GM12878 (cell line): ENCODE data around the gene CKLF. TPM values are rescaled to one million over a fixed set of nuclear protein-coding genes. Genes with fewer than 3 reads are reported as not detected.

Experiments used
- ATAC-seq: fragments of 200-7000 bp; cut with Tn5 transposase; 3 replicates; pipeline ENCODE4 v1.9.1; 2020; ENCODE audit warnings: mild to moderate bottlenecking, moderate library complexity
- BruUV-seq: library from RNA; stranded (reverse); fragments of 400-500 nt; replicated peaks from 2 replicates; lab custom pipeline; 2021; lab: Mats Ljungman, UMichigan
- CTCF ChIA-PET: fragments of 300-600 bp; sonication (Branson Sonifier 250); formaldehyde crosslinking; extraction: SDS; loops from one replicate; lab custom pipeline; 2021; ENCODE audit warnings: inconsistent platforms; lab: Yijun Ruan, JAX
- POLR2A ChIA-PET: fragments of 350-600 bp; formaldehyde crosslinking; extraction: SDS; loops from one replicate; lab custom pipeline; 2021; ENCODE audit warnings: inconsistent platforms; lab: Charles Lee
- RAD21 ChIA-PET: fragments of 300-600 bp; sonication (Branson Sonifier 250); formaldehyde crosslinking; loops from one replicate; lab custom pipeline; 2023; ENCODE audit warnings: antibody characterized with exemption; ENCODE audit not compliant: unreplicated experiment; lab: Charles Lee
- SMC1A ChIA-PET: fragments of 300-600 bp; sonication (Branson Sonifier 250); formaldehyde crosslinking; loops from one replicate; lab custom pipeline; 2023; ENCODE audit not compliant: unreplicated experiment, uncharacterized antibody; lab: Charles Lee
- DNase-seq: peaks from one replicate; pipeline ENCODE4 v3.0.0-alpha.2; 2011; ENCODE audit warnings: low read depth, low spot score
- FAIRE-seq: peaks from 3 replicates; lab custom pipeline; 2011; peaks lifted over from hg19 to GRCh38; lab: Jason Lieb, UNC
- H2AFZ ChIP-seq: 2 replicates; pipeline ENCODE4 v1.6.0; 2011; ENCODE audit warnings: low read depth, low read length, control low read depth; ENCODE audit not compliant: control insufficient read depth
- H3K27ac ChIP-seq: 2 replicates; pipeline ENCODE4 v1.5.1; 2011; ENCODE audit warnings: control low read depth; ENCODE audit not compliant: control insufficient read depth, insufficient read depth
- H3K27me3 ChIP-seq, 2 experiments: replicated peaks in 1 of 2; 2 replicates each; pipeline versions ENCODE4 v1.6.0 to v1.6.1; 2011; ENCODE audit warnings: low read length in 1 of 2; ENCODE audit not compliant: control insufficient read depth in 2 of 2, insufficient read depth in 2 of 2
- H3K36me3 ChIP-seq, 2 experiments: 2 replicates each; pipeline ENCODE4 v1.5.1; 2011; ENCODE audit warnings: low read length in 1 of 2; ENCODE audit not compliant: control insufficient read depth in 2 of 2, insufficient read depth in 2 of 2
- H3K4me1 ChIP-seq: 2 replicates; pipeline ENCODE4 v1.6.1; 2011; ENCODE audit warnings: mild to moderate bottlenecking, low read length, moderate library complexity, mixed read lengths; ENCODE audit not compliant: control insufficient read depth, insufficient read depth
- H3K4me2 ChIP-seq: 2 replicates; pipeline ENCODE4 v1.6.0; 2011; ENCODE audit warnings: control low read depth; ENCODE audit not compliant: control insufficient read depth, insufficient read depth
- H3K4me3 ChIP-seq: fragments of 200-600 bp; sonication (generic); 2 replicates; pipeline ENCODE4 v1.5.1; 2016
- H3K79me2 ChIP-seq: 2 replicates; pipeline ENCODE4 v1.6.0; 2011; ENCODE audit warnings: low read length; ENCODE audit not compliant: control insufficient read depth, insufficient read depth
- H3K9ac ChIP-seq: 2 replicates; pipeline ENCODE4 v1.8.0; 2011; ENCODE audit warnings: low read length, control low read depth, mixed read lengths; ENCODE audit not compliant: control insufficient read depth, insufficient read depth
- H3K9me3 ChIP-seq: replicated peaks from 3 replicates; pipeline ENCODE4 v1.5.1; 2011; ENCODE audit warnings: mild to moderate bottlenecking, low read length; ENCODE audit not compliant: control insufficient read depth, insufficient read depth
- H4K20me1 ChIP-seq: 2 replicates; pipeline ENCODE4 v1.6.0; 2011; ENCODE audit not compliant: control insufficient read depth, insufficient read depth
- ATF7 ChIP-seq: fragments of 450-650 bp; IDR thresholded peaks from 2 replicates; pipeline ENCODE4 v1.6.1; 2016; ENCODE audit warnings: low read depth, mild to moderate bottlenecking
- BHLHE40 ChIP-seq, 2 experiments: fragments of 450-650 bp in 1 of 2; IDR thresholded peaks; 2 replicates each; pipeline ENCODE4 v1.6.1; 2011 to 2017; ENCODE audit warnings: low read depth in 2 of 2, borderline replicate concordance in 1 of 2, improper control_type of control experiment in 1 of 2, low read length in 1 of 2, mild to moderate bottlenecking in 1 of 2
- CEBPB ChIP-seq, 2 experiments: fragments of 150-350 bp in 1 of 2; IDR thresholded peaks; 2 replicates each; pipeline ENCODE4 v1.6.1; 2012 to 2014; ENCODE audit warnings: low read depth in 2 of 2, low read length in 2 of 2, borderline replicate concordance in 1 of 2, inconsistent platforms in 1 of 2
- CHD2 ChIP-seq: IDR thresholded peaks from 2 replicates; pipeline ENCODE4 v1.6.1; 2011; ENCODE audit warnings: low read depth, low read length, improper control_type of control experiment, borderline replicate concordance
- CHD4 ChIP-seq: fragments of 200-600 bp; sonication (generic); IDR thresholded peaks from 2 replicates; pipeline ENCODE4 v1.6.1; 2016; ENCODE audit warnings: mild to moderate bottlenecking
- EED ChIP-seq: sonication (generic); IDR thresholded peaks from 2 replicates; pipeline ENCODE4 v1.6.1; 2016; ENCODE audit warnings: antibody characterized with exemption, low read depth
- EGR1 ChIP-seq, 2 experiments: IDR thresholded peaks; 1 replicate in 1 of 2; 2 replicates in 1 of 2; pipeline ENCODE4 v1.6.1; 2011 to 2012; ENCODE audit warnings: low read depth in 2 of 2, low read length in 2 of 2, borderline replicate concordance in 1 of 2, mild to moderate bottlenecking in 1 of 2, moderate library complexity in 1 of 2
- EP300 ChIP-seq, 2 experiments: fragments of 150-350 bp in 1 of 2; IDR thresholded peaks; 2 replicates each; pipeline ENCODE4 v1.6.1; 2011 to 2012; ENCODE audit warnings: low read depth in 2 of 2, low read length in 2 of 2, borderline replicate concordance in 1 of 2, improper control_type of control experiment in 1 of 2, inconsistent platforms in 1 of 2; ENCODE audit not compliant: control insufficient read depth in 1 of 2
- ETV6 ChIP-seq, 2 experiments: fragments of 450-650 bp in 1 of 2; IDR thresholded peaks in 1 of 2; conservative IDR thresholded peaks in 1 of 2; 2 replicates each; pipeline ENCODE4 v1.6.1; 2014; ENCODE audit warnings: antibody characterized with exemption in 1 of 2, borderline replicate concordance in 1 of 2, low read depth in 1 of 2, mild to moderate bottlenecking in 1 of 2, moderate library complexity in 1 of 2
- IKZF1 ChIP-seq: fragments of 450-650 bp; conservative IDR thresholded peaks from 2 replicates; pipeline ENCODE4 v1.6.1; 2017; ENCODE audit warnings: antibody characterized with exemption, mild to moderate bottlenecking
- IKZF2 ChIP-seq, 2 experiments: fragments of 450-650 bp; IDR thresholded peaks; 2 replicates each; pipeline ENCODE4 v1.6.1; 2017; ENCODE audit warnings: mild to moderate bottlenecking in 2 of 2, moderate library complexity in 2 of 2
- KAT2A ChIP-seq: conservative IDR thresholded peaks from 2 replicates; pipeline ENCODE4 v1.6.1; 2011; ENCODE audit warnings: low read depth, low read length; ENCODE audit not compliant: control insufficient read depth
- KLF5 ChIP-seq: fragments of 450-650 bp; IDR thresholded peaks from 2 replicates; pipeline ENCODE4 v1.6.1; 2014; ENCODE audit warnings: mild to moderate bottlenecking; ENCODE audit not compliant: partially characterized antibody
- NFIC ChIP-seq: IDR thresholded peaks from 2 replicates; pipeline ENCODE4 v1.6.1; 2012; ENCODE audit warnings: low read depth, mild to moderate bottlenecking, inconsistent platforms, low read length, moderate library complexity
- NRF1 ChIP-seq: conservative IDR thresholded peaks from 2 replicates; pipeline ENCODE4 v1.6.1; 2011; ENCODE audit warnings: mild to moderate bottlenecking, low read depth, low read length, improper control_type of control experiment
- PAX5 ChIP-seq: IDR thresholded peaks from 2 replicates; pipeline ENCODE4 v1.6.1; 2011; ENCODE audit warnings: low read depth, low read length, borderline replicate concordance
- RBBP5 ChIP-seq: fragments of 200-600 bp; sonication (generic); conservative IDR thresholded peaks from 2 replicates; pipeline ENCODE4 v1.6.1; 2016
- RCOR1 ChIP-seq: conservative IDR thresholded peaks from 2 replicates; pipeline ENCODE4 v1.6.1; 2012; ENCODE audit warnings: low read depth, low read length, improper control_type of control experiment
- RFX5 ChIP-seq: IDR thresholded peaks from 2 replicates; pipeline ENCODE4 v1.6.1; 2011; ENCODE audit warnings: low read depth, low read length, improper control_type of control experiment
- SIN3A ChIP-seq: IDR thresholded peaks from 2 replicates; pipeline ENCODE4 v1.6.1; 2012; ENCODE audit warnings: low read depth, low read length, improper control_type of control experiment
- STAT1 ChIP-seq: fragments of 450-650 bp; conservative IDR thresholded peaks from 2 replicates; pipeline ENCODE4 v1.6.1; 2014; ENCODE audit warnings: antibody characterized with exemption, mild to moderate bottlenecking
- TARDBP ChIP-seq: IDR thresholded peaks from 2 replicates; pipeline ENCODE4 v1.6.1; 2016; ENCODE audit warnings: borderline replicate concordance
- TCF12 ChIP-seq: IDR thresholded peaks from 2 replicates; pipeline ENCODE4 v1.6.1; 2011; ENCODE audit warnings: low read depth, mild to moderate bottlenecking, low read length
- WGBS: methylation state at CpG from one replicate; pipeline ENCODE4 v1.1.6; 2016; ENCODE audit warnings: low lambda C conversion rate; ENCODE audit not compliant: insufficient replicate concordance, insufficient coverage; ENCODE audit errors: missing lambda C conversion rate; 5-methylcytosine and 5-hydroxymethylcytosine counted together
- in situ Hi-C: fragments of 300-500 bp; cut with MboI; formaldehyde crosslinking; loops from 9 replicates; pipeline ENCODE4 v1.14.3; 2018; ENCODE audit warnings: mixed read lengths
- intact Hi-C: fragments of 100-400 bp; cut with micrococcal nuclease; formaldehyde crosslinking; loops from one replicate; pipeline ENCODE4 v1.14.2; 2022; ENCODE audit not compliant: unreplicated experiment
- polyA plus RNA-seq, 11 experiments: library from polyadenylated mRNA; depleted of rRNA in 4 of 11; unstranded in 6 of 11; stranded (reverse) in 5 of 11; fragments of >200 nt; fragmentation: Nextera tagmentation in 4 of 11; fragmentation: Illumina TruSeq in 1 of 11; extraction: Ambion mirVana in 4 of 11; extraction: Trizol in 1 of 11; gene quantifications; 1 replicate in 1 of 11; 2 replicates in 10 of 11; pipeline versions ENCODE4 v1.2.1 to v1.2.3, GENCODE V29; 2011 to 2016; ENCODE audit warnings: inconsistent platforms in 2 of 11, missing spikeins in 2 of 11, low read depth in 1 of 11
- total RNA-seq, 4 experiments: library from RNA; depleted of rRNA in 3 of 4; stranded (reverse); fragments of >200 nt in 3 of 4; fragmentation: Illumina TruSeq in 1 of 4; extraction: Trizol in 1 of 4; gene quantifications; 2 replicates each; pipeline versions ENCODE4 v1.2.1 to v1.2.3, GENCODE V29; 2013 to 2021
- TF ChIP-seq, protein P1 (sequence below): IDR thresholded peaks from 2 replicates; pipeline ENCODE4 v1.6.1; 2012; ENCODE audit warnings: low read depth, low read length, improper control_type of control experiment

The CKLF gene
- total and polyA plus RNA-seq, 10 of the 15 experiments (the other 5 are each of a cell fraction or from before 2014, with no cell fraction given): 40.8 to 193 (median 109) TPM

DNA sequence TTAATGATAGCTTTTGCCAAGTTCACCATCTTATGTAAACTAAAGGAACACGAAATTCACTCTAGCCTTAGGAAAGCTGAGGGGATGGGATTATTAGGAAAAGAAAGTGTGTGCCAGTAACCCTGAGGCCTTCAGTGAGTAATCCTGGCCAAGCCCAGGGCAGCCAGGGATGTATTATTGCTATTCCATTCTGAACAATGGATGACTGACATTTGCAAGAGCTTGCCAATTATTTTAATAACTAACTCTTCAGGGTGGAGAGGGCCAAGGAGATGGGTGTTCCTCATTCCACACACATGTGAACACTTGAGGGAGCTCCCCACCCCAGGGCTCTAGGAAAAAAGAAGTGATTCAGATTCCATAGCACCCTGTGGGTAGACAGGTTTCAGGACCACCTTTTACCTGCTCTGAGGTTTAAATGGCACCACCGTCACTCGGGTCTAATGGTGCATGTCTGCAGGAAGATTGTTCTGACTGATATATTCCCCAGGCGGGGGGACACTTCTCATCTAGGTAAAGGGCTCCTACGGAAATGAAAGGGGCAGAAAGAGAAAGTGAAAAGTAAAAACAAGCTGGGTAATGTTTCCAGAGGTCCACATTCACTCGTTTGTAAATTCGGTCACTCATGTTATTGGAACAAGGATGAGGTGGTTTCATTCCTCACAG lies 44.0 kb upstream of the CKLF start:
- POLR2A ChIA-PET: interaction anchor here (0.9 kb wide), 1 partner anchor 43 kb away, joined by 3 read pairs; no protein-coding TSS in a partner anchor
- BruUV-seq: no TSS peak
- TF ChIP-seq IKZF2 (IDR thresholded peaks at IDR 0.05) (peak; percentile 61 to 63), EGR1 (IDR thresholded peaks at IDR 0.05; ENCODE audit: borderline replicate concordance in 1 of 2, low read depth in 2 of 2, low read length in 2 of 2) (0 out of 3 replicates have a peak, but pooled peaks of 1 of the 2 experiments have one; percentile 3), PAX5 (no peak), KLF5 (no peak), ETV6 (conservative IDR thresholded peaks at IDR 0.05 in 1 of 2, IDR thresholded peaks at IDR 0.05 in 1 of 2; ENCODE audit: borderline replicate concordance in 1 of 2, low read depth in 1 of 2) (peak in 1 of 2 experiments; percentile 49; a peak in 1 of 4 replicates), CHD2 (no peak), ATF7 (0 out of 2 replicates have a peak, but pooled peaks have one; percentile 25), SIN3A (no peak), IKZF1 (peak; percentile 55), NFIC (peak; percentile 28; the same call in 1 of the 2 replicates), STAT1 (no peak), RCOR1 (no peak), NRF1 (no peak), KAT2A (no peak), BHLHE40 (IDR thresholded peaks at IDR 0.05; ENCODE audit: borderline replicate concordance in 1 of 2, low read depth in 2 of 2, low read length in 1 of 2) (0 out of 4 replicates have a peak, but pooled peaks of 1 of the 2 experiments have one; percentile 9), TARDBP (no peak), CEBPB (IDR thresholded peaks at IDR 0.05; ENCODE audit: borderline replicate concordance in 1 of 2, low read depth in 2 of 2, low read length in 2 of 2) (no peak), EED (peak; percentile 47; the same call in 1 of the 2 replicates), RFX5 (no peak), CHD4 (no peak), TCF12 (no peak), RBBP5 (no peak), EP300 (IDR thresholded peaks at IDR 0.05; ENCODE audit: borderline replicate concordance in 1 of 2, control insufficient read depth in 1 of 2, low read depth in 2 of 2, low read length in 2 of 2) (no peak)
- TF ChIP-seq, protein P1, sequence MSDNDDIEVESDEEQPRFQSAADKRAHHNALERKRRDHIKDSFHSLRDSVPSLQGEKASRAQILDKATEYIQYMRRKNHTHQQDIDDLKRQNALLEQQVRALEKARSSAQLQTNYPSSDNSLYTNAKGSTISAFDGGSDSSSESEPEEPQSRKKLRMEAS: no peak

More for the DNA sequence above, 44.0 kb upstream of the CKLF start:
- intact Hi-C loops: no loop called here
- no peaks in the 10 kb centered on the region for H3K79me2 ChIP-seq
- no peak overlapping the region for H2AFZ ChIP-seq
- DNase-seq: no peak
- H3K27me3 ChIP-seq: no peaks in the 10 kb centered on the region
- ChIA-PET CTCF (interaction anchor here (0.6 to 3.8 kb wide), 24 partner anchors 14 to 418 kb away, joined by 3 to 12 read pairs (median 5); partner anchors contain the start of gene NAE1), RAD21 (interaction anchor here (0.6 to 2.8 kb wide), 8 partner anchors 9 to 82 kb away, joined by 3 to 6 read pairs (median 4); no protein-coding TSS in a partner anchor), SMC1A (interaction anchor here (0.6 to 2.1 kb wide), 16 partner anchors 12 to 101 kb away, joined by 3 to 8 read pairs (median 3); no protein-coding TSS in a partner anchor)
- peaks cover 3% of the 10 kb centered on the region; the same call in 1 of the 2 replicates for H3K4me1 ChIP-seq
- peak; percentile 70 for FAIRE-seq
- H4K20me1 ChIP-seq: no peaks in the 10 kb centered on the region
- no peak overlapping the region for H3K27ac ChIP-seq
- H3K36me3 ChIP-seq: no peaks in the 10 kb centered on the region
- ATAC-seq: peak; percentile 90
- in situ Hi-C loops: no loop called here
- no peaks in the 10 kb centered on the region for H3K9me3 ChIP-seq
- H3K4me2 ChIP-seq: no peak overlapping the region
- H3K4me3 ChIP-seq: no peak overlapping the region
- no peak overlapping the region for H3K9ac ChIP-seq
- 4% methylated on average over 7 of the region's 7 CpGs for WGBS
